Thoracic aorta (tissue), 2 donors: Measurements from ENCODE around the gene SPTBN5. TPM values are rescaled to one million over a fixed set of nuclear protein-coding genes. Genes with fewer than 3 reads are reported as not detected.
A peak's percentile ranks its signal among the peaks of the same experiment; 100 is the strongest.

Source experiments
- ATAC-seq: fragments of 150-250 bp; one replicate; pipeline ENCODE4 v1.8.0; 2017; ENCODE audit warnings: low read depth; ENCODE audit not compliant: insufficient number of reproducible peaks, low FRiP score
- DNase-seq: peaks from one replicate; pipeline ENCODE4 v3.0.0-alpha.2; 2020; ENCODE audit warnings: low spot score
- H3K27ac ChIP-seq, 2 donors: fragments of 200-600 bp; sonication (generic); 1 replicate in 1 of 2; 2 replicates in 1 of 2; pipeline ENCODE4 v1.5.1; 2016; ENCODE audit warnings: mild to moderate bottlenecking in 2 of 2, moderate library complexity in 2 of 2
- H3K27me3 ChIP-seq: fragments of 200-600 bp; sonication (generic); replicated peaks from 2 replicates; pipeline ENCODE4 v1.6.0; 2016; ENCODE audit warnings: mild to moderate bottlenecking; ENCODE audit not compliant: insufficient read depth
- H3K36me3 ChIP-seq: fragments of 200-600 bp; sonication (generic); one replicate; pipeline ENCODE4 v1.5.1; 2016
- H3K4me1 ChIP-seq, 2 donors: fragments of 200-600 bp; sonication (generic); 1 replicate in 1 of 2; 2 replicates in 1 of 2; pipeline versions ENCODE4 v1.5.1 to v1.6.0; 2016; ENCODE audit warnings: low read depth in 2 of 2, mild to moderate bottlenecking in 1 of 2; ENCODE audit not compliant: control insufficient read depth in 1 of 2
- H3K4me3 ChIP-seq: fragments of 200-600 bp; sonication (generic); 2 replicates; pipeline ENCODE4 v1.5.1; 2016; ENCODE audit warnings: mild to moderate bottlenecking
- H3K9me3 ChIP-seq: fragments of 200-600 bp; sonication (generic); 2 replicates; pipeline ENCODE4 v1.5.1; 2016
- total RNA-seq, 2 donors: library from RNA; depleted of rRNA; stranded (reverse); fragments of >200 nt; gene quantifications; one replicate each; pipeline versions ENCODE4 v1.1.0 to v1.2.3, GENCODE V29; 2016
- TF ChIP-seq, protein P1 (sequence below): fragments of 200-600 bp; sonication (generic); IDR thresholded peaks from one replicate; pipeline ENCODE4 v1.5.1; 2019; ENCODE audit warnings: antibody characterized with exemption

Gene SPTBN5
- total RNA-seq, 2 donors from 2014 or later: 1.3 to 3.9 TPM

GRCh38 chr15:41828807-41829141, 65.1 kb downstream of the SPTBN5 start:
- DNase-seq: no peak
- Histone ChIP-seq H3K4me1 (peaks cover 4 to 25% of the 10 kb centered on the region in 2 donors), H3K27me3 (no peaks in the 10 kb centered on the region), H3K4me3 (peak overlapping the region; percentile 77), H3K27ac (peak overlapping the region in 1 of 2 donors; percentile 65), H3K9me3 (no peaks in the 10 kb centered on the region), H3K36me3 (peaks cover 7% of the 10 kb centered on the region)
- ATAC-seq: no peak
- TF ChIP-seq, protein P1, sequence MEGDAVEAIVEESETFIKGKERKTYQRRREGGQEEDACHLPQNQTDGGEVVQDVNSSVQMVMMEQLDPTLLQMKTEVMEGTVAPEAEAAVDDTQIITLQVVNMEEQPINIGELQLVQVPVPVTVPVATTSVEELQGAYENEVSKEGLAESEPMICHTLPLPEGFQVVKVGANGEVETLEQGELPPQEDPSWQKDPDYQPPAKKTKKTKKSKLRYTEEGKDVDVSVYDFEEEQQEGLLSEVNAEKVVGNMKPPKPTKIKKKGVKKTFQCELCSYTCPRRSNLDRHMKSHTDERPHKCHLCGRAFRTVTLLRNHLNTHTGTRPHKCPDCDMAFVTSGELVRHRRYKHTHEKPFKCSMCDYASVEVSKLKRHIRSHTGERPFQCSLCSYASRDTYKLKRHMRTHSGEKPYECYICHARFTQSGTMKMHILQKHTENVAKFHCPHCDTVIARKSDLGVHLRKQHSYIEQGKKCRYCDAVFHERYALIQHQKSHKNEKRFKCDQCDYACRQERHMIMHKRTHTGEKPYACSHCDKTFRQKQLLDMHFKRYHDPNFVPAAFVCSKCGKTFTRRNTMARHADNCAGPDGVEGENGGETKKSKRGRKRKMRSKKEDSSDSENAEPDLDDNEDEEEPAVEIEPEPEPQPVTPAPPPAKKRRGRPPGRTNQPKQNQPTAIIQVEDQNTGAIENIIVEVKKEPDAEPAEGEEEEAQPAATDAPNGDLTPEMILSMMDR: no peak

DNA sequence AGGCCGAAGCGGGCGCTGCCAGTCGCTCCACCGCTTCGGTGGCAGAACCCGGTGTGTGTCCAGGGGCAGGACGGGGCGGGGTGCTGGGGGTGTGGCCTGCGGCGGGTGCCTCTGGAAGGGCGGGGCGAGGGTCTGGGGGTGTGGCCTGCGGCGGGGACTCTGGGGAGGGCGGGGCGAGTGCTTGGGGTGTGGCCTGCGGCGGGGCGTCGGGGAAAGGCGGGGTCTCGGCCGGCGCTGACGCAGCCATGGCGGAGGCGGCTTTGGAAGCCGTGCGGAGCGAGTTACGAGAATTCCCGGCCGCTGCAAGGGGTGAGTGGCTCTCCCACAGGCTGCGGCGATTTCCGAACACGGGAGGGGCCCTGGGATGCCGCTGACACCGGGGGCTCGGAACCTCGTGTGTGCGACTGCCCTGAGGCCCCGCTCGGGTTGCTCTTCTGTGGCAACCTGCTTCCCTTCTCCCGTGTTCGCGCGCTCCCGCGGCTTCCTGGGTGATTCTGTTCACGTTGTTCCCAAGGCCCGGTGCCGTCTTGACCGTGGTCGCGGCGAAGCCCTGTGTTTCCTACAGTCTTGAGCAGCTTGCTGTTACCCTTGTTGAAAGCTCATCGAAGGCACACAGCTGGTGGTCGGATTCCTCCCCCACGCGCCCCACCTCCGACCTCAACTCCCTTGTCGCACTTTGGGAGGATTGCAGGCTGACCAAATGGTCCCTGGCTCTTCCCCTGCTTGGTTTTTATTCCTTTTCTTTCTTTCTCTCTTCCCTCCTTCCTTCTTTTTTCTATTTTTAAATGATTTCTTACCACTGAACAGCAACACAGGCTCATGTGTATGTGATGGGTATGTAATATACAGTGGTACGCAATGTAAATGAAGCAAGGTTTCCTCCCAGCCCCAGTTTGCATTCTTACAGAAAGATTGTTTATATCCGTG, 65.7 kb downstream of the SPTBN5 start, which contains the start of gene JMJD7:
JMJD7 (plus strand) TSS at position 213 of the 927 bp plus-strand sequence; CDS start at position 246, 33 bp downstream.
- no peaks in the 10 kb centered on the region for H3K9me3 ChIP-seq
- peak; percentile 78 for ATAC-seq
- H3K27ac ChIP-seq: peak within 1 kb of the TSS; percentile 65 to 83
- TF ChIP-seq, protein P1: no peak
- H3K4me1 ChIP-seq: peaks cover 4 to 25% of the 10 kb centered on the region in 2 donors
- peak; percentile 81 for DNase-seq
- H3K36me3 ChIP-seq: peaks cover 11% of the 10 kb centered on the region
- H3K27me3 ChIP-seq: no peaks in the 10 kb centered on the region
- H3K4me3 ChIP-seq: peak within 1 kb of the TSS; percentile 77

DNA sequence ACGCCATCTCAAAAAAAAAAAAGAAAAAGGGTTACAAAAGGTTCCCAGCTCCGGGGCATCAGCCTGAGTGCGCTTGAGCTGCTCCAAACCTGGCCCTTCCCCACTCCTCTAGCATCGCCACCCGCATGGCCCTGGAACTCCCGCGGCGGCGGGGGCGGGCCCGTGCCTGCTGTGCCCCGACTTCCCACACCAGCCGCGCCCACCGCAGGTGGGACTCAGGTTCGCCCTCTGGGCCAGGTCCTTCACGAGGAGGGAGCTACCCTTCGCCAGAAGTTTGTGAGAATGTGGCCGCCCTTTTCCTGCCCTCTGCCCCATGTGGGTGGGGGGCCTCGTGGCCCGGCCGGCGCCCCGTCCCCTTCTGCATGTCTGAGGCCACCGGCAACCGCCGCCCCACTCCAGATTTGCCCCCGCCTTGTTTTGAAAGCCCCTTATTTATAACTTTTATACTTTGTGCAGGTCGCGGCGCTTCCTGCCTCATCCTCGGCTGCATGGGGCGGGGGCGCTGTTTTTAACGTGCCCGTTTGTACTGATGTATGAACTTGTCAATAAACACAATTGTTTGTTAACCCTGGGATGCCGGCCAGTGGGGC, 66.5 kb downstream of the SPTBN5 start:
- Histone ChIP-seq H3K27ac (peak overlapping the region in 1 of 2 donors; percentile 28), H3K4me1 (peaks cover 4 to 25% of the 10 kb centered on the region in 2 donors), H3K9me3 (no peaks in the 10 kb centered on the region), H3K36me3 (peaks cover 19% of the 10 kb centered on the region), H3K4me3 (peak overlapping the region; percentile 77), H3K27me3 (no peaks in the 10 kb centered on the region)
- DNase-seq (no peak), ATAC-seq (no peak)
- TF ChIP-seq, protein P1: no peak

DNA sequence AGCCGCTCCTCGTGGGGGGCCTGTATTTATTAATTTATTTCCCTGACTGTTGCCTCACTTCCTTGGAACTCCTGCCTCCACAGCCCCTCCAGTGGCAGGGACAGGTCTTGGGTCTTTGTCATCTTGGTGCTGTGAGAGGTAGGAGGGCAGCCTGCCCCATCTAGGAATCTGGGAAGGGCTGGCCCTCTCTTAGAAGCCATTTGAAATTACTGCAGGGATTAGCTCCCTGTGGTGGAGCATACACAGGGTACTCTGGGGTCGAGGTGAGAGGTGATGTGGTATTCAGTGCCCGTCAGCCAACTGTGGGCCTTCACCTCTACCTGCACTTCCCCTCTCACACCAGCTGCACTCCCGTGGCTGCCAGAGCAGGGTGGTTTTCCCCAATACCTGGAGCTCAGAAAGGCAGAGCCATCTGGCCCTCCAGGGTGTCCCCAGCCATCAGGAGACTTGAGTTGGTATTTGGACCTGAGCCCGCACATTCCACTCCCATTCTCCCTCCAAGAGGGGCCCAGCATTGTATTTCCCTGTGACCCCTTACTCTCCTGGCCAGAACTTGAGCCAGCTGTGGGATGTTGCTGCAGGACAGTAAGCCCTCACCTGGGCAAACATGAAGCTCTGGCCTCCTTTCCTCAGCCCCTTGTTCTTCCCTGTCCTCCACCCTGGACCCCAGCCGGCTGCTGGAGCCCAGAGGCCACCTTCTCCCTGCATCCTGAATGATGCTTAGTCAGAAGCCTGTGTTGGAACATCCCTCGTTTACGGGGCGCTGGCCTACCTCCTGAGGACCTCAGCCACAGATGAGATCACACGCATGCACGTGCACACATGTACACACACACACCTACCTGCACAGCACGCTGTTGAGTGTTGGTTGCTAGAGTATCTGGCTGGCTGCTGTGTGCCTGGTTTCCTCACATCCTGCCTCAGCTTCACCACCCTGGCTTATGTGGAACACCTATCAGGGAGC, 68.0 kb downstream of the SPTBN5 start:
- ATAC-seq: no peak
- TF ChIP-seq, protein P1: no peak
- H3K4me3 ChIP-seq: no peak overlapping the region
- H3K27ac ChIP-seq: no peak overlapping the region
- peaks cover 28% of the 10 kb centered on the region for H3K36me3 ChIP-seq
- H3K9me3 ChIP-seq: no peaks in the 10 kb centered on the region
- H3K27me3 ChIP-seq: no peaks in the 10 kb centered on the region
- no peak for DNase-seq
- H3K4me1 ChIP-seq: peaks cover 4 to 25% of the 10 kb centered on the region in 2 donors
